CD4-positive, alpha-beta T cell treated with Interleukin-12 subunit alpha and Interleukin-12 subunit beta, for 1 hour (primary cell): ENCODE data around the gene DIP2C.

Source experiments
- DNase-seq: peaks from one replicate; pipeline ENCODE4 v3.0.0-alpha.2; 2020

DIP2C gene

GRCh38 chr10:565676-566075 lies 123.8 kb downstream of the DIP2C start:
- no peak for DNase-seq

GRCh38 chr10:565146-565545 lies 124.3 kb downstream of the DIP2C start:
- no peak for DNase-seq

- DNase-seq, result no peak
Observed at GRCh38 chr10:563827-564226, 125.6 kb downstream of the DIP2C start.

GRCh38 chr10:562142-562541 lies 127.3 kb downstream of the DIP2C start:
- DNase-seq, result no peak

DNA sequence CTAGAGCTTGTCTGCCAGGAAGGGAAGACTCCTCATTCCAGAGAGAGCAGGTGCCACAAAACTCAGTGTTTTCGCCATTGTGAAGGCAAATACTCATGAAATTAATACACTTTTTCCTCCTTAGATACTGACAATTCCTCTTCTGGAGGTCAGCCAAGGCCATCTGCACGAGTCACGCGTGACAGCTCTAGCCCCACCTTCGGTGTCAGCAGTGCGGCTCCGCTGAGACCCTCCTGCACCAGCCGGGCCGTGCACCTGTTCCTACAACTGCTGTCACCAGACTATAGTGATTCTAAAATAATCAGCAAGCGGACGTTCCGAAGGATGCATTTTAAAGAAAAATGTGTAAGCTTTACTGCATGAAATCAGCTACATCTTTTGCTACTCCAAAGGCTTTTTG lies 127.7 kb downstream of the DIP2C start:
- DNase-seq, result no peak

DNA sequence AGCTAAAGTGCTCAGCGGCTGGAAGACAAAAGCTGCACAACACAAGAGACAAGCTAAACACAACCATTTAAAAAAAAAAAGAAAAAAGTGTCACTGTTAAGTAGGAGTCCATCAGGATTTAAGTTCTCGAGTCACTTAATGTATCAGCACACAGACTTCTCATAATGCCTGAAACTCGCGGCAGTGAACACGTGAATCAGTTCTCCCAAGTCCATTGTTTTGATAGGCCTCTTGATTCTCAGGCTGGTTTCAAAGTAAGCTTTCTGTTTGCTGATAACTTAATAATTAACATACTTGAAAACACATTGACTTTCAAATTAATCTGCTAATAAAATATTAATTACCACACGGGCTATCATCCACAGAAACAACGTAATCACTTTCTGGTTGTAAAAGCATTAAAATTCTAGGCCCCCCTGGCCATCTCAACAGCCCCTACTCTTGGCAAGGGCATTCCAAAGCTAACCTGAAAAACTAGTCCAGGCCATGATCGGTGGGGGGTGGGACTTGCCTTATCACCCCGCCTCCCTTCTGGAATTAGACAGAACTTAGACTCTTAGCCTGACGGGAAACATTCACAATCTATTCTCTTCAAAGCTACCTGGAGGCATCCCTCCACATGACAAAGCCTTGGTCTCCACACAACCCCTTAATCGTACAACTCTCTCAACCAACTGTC lies 129.0 kb downstream of the DIP2C start:
- DNase-seq, result no peak

- no peak for DNase-seq
Observed at GRCh38 chr10:559767-560047, 129.8 kb downstream of the DIP2C start.

DNA sequence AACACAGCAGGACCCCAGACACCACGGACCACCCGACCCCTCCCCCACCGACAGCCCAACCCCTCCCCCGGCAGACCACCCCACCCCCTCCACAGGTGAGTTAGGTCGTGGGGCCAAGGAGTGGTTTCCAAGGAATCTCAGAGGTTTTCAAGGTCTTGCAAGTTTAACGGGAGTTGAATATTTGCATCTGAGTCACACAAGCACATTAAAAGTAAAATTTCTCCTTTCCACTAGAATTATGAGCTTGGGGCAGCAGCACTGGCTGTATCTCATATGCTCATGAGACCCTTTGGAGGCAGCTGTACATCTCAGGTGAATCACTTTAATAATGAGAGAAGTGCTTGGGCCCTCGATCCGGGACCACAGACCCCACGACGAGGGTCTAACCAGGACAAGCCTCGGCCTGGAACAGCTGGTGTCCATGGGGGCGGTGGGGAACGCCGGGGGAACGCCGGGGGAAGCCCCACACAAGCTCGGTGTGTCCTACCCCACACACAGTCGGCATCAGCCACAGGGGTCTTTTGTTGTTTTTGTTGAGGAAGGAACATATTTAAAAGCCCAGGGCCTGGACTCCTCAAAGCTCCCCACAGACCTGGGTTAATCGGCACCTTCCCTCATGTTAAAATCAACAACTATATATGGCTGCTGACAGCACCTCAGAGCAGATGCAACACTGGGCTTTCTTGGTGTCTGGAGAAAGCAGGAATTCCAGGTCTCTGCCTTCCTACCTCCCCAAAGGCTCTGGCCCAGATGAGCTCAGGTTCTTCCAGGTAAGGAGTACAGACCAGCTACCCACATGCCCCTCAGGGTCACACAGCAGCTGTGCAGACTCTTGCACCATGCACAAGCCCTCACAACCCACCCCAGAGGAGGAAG lies 130.3 kb downstream of the DIP2C start:
- DNase-seq, result no peak

GRCh38 chr10:558364-558763 lies 131.1 kb downstream of the DIP2C start:
- DNase-seq, result no peak

DNA sequence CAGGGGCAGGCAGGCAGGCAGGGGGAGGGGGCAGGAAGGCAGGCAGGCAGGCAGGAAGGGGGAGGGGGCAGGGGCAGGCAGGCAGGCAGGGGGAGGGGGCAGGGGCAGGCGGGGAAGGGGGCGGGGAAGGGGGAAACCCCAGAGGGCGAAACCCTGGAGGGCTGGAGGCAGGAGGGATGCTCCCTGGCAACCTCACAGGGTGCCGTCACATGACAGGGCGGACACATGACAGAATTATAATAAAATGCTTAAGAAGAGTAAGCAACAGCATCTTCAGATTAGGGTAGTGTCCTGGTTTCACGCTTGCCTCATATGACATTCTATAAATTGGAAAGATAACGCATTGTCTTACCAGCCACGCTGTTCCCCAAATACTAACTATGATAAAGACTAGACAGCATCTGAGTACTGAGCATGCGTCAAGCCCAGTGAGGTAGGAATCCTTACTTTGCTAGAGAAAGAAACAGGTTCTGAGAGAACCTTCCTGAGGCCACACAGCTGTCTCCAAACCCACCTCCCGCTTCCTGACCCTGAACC lies 131.6 kb downstream of the DIP2C start:
- DNase-seq, result no peak

- no peak for DNase-seq
Observed at GRCh38 chr10:556971-557637, 132.4 kb downstream of the DIP2C start.

DNA sequence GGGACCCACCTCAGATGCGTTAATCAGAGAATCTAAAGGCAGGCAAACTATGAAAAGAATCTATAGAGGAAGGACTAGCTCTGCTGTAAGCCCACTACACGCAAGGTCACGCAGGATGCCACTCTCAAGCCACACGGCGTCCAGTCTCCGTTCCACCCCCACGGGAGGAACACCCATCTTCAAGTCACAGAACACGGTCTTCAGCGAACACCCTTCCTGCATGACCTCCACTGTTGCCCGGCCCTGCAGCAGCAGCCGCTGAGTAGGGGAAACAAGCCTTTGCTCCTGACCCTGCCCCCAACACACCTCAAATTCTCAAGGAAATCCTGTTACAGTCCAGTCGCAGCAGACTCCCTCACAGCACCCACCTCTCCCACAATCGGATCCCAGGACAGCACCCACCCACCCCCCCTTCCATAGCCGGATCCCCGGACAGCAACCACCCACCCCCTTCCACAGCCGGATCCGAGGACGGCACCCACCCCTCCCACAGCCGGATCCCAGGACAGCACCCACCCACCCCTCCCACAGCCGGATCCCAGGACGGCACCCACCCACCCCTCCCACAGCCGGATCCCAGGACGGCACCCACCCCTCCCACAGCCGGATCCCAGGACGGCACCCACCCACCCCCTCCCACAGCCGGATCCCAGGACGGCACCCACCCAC lies 133.7 kb downstream of the DIP2C start:
- no peak for DNase-seq

DNA sequence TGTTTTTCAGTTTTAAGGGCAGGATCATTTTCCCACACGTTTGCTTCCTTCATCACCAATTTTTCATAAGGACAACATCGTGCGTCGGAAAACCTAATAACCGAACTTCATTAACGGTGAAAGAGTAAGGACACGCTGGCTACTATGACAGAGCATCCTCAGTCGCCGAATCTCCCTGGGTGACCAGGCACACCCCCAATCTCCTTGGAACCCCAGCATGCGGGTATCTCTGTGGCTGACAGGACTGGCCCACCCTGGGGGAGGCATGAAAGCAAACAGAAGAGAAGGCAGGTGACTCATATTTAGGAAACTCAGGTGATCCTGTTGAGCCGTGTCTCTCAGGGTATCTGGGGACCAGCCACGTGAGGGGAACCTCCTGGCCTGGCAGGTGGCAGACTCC lies 134.2 kb downstream of the DIP2C start:
- DNase-seq, result no peak

DNA sequence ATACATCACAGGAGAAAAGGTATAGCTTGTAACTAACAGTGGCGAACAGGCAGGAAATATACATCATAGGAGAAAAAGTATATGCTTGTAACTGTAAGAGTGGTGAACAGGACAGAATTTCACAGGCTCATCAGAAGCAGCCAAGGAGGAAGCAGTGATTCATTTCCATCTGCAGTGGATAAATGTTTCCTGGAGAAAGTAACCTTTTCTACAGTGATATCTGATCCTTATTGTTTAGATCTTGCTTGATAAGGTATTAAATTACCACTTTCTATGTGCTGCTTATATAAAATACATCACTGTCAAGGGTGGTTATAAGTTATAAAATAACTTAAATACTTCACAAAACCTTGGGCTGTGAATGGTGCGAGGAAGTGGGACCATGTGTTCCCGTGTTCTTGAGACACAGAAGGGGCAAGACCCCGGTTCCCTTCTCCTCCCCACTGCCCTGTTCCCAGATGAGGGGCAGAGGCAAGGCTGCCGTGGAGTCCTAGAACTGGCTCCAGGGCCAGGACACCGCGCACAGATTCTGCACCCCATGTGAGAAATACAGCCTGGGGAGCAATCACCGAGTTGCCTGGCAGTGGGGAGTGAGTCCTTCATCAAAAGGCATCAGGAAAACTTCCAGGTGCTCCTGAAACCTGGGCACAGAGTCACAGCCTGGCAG lies 135.2 kb downstream of the DIP2C start:
- DNase-seq, result no peak

DNA sequence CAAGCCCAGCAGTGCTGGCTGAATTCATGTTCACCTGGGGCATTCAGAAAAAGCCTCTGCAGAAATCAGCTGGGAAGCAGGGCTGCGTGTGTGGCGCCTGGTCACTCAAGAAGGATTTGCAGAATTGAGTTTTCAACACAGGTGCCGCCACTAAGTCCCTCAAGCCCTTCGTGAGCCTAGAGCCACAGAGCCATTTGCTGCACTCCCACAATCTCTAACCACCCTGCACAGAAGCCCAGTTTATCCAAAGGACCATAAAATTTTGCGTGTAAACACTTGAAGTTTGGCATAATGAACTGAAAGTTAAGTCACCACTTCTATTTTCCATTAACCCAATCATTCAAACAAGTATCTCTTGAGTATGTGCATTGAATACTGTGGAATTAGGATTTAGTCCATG lies 136.2 kb downstream of the DIP2C start:
- DNase-seq, result no peak

DNA sequence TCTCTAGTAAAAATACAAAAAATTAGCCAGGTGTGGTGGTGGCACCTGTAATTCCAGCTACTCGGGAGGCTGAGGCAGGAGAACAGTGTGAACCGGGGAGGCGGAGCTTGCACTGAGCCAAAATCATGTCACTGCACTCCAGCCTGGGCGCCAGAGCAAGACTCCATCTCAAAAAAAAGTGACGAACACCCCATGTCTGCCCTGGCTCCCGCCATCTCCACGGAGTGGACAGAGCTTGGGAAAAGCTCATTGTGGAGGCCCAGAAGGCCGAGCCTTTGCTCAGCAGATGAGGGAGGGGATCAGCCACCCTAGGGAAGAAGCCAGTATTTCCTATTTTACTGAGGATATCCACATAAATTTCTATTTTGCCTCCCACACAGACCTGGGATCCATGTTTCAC lies 136.8 kb downstream of the DIP2C start:
- no peak for DNase-seq

DNA sequence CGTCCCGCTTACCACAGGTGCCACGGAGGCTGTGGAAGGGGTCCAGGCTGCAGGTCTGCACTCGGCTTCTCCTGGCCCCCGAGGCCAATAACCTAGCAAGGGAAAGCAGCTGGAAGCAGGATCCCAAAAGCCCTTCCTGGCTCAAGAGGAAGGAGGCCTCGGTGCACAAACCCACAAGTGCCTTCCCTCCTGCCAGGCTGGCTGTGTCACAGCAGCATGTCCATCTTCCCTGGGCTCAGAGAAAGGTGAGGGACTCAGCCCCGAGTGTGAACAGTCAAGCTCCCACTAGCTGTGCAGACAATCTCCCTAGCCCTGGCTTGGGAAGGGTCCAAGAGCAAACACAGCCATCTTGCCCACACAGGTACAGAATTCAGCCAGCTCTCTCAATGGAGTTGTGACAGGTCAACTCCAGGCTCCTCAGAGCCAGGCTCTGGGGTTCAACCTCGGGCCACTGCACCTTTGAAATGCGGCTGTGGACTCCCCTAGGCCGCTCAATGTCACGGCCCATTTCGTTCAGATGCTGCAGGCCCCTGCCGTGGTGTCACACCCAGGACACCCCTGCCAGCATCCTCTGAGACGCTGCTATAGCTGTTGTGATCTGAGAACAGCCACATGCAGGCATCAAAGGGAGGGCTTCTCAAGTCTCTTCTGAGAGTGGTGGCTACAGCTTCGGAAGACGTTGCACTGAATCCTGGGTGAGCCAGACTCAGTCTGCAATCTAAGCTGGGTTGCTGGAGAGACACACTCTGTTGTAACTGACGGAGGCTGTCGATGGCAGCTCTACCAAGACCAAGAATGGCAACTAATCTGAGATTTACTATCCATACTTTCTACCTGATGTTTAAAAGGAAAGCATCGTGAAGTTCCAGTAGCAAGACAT lies 137.9 kb downstream of the DIP2C start:
- DNase-seq, result no peak

- no peak for DNase-seq
Observed at GRCh38 chr10:550665-551372, 138.6 kb downstream of the DIP2C start.

DNA sequence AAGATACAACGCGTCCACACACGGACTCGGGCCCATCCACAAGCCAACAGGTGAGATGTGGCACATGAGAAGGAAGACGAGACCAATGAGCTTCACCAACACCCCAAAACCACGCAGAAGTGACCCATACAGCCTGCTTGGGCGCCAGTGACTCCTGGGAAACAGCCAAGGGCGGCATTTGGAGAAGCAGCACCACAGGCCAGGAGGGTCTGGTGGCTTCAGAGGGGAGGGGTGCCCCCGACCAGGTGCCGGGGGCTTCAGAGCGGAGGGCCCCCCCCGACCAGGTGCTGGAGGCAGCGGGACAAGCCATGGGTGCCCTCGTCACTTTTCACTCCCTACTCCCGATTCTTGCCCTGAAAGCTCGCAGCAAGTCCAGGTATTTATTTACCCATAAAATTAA lies 140.1 kb downstream of the DIP2C start:
- no peak for DNase-seq

- no peak for DNase-seq
Observed at GRCh38 chr10:548238-548901, 141.1 kb downstream of the DIP2C start.
